CD4-positive, alpha-beta T cell treated with Interleukin-6 for 4 hours (primary cell): Measurements from ENCODE around the gene AADAT.
A peak's percentile ranks its signal among the peaks of the same experiment; 100 is the strongest.

ENCODE experiments used
- DNase-seq: peaks from one replicate; pipeline ENCODE4 v3.0.0-alpha.2; 2020; ENCODE audit warnings: mixed read lengths

Gene AADAT

DNA sequence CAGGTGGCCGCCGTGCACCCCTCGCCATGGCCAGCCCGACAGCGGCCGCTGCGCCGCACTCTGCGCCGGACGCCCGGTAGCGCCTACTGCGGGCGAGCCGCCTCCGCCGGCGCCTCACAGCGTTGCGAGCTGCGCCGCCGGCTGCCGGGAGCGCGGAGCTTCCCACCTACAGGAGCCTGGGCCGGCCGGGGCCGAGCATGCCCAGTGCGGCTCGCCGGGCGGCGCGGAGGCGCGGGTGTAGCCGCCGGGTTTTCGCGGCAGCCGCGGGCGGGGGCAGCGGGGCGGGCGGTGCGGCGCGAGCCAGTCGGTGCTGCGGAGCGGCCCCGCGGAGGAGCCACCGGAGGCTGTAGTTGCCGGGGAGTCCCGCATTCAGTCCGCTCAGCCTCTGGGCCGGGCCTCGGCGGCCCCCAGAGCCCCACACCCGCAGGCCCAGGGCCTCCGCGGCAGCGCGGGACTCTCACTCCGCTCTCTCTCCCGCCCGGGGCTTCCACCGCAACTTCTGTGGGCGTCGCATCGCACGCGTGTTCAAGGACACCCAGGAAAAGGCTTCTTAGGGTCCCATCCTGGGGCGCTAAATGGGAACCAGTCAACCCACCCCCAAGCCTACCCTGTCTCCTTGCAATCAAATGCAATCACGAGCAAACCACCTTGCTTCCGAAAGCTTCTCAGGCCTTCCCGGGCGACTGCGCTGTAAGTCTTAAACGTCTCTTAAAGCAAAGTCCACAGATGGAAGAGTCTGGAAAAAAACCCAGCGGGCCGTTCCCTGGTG is 63.3 kb downstream of the AADAT start, which contains the start of gene MFAP3L:
Gene MFAP3L, minus strand, starts transcription at position 143 of the 769 bp plus-strand sequence. CDS start 20,518 bp downstream, outside the sequence.
- DNase-seq = peak; percentile 85

DNA sequence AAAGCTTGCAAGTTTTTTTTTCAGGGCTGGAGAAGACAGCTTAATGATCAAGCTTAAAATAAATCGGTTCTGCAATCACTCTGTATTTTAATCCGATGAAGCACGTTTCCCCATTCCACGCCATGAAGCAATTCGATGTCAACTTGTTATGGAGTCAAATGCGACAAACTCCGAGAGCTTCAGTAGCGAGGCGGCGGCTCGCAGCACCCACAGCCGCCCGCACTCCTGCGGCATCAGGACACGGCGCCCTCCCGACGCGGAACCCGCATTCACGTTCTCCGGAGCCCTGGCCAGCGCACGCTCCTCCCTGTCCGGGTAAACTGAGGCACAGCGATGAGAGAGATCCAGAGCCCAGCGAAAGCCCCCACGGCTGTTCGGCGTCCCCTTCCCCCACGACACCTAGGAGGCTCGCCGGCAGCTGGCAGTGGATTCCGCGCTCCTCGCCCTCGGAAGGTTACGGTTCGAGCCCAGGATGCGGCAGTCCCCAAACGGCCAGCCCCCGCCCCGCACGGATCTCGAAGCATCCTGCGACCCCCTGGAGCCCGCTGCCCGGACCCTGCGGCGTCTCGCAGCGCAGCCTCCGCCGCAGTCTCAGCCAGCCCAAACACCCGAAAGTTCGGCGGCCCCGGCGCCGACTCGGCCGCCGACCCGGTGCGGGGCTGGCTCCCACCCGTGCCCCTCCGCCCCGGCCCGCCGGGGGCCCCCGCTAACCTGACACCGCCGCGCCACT is 64.1 kb downstream of the AADAT start:
- DNase-seq = peak; percentile 23

- no peak for DNase-seq
Observed at GRCh38 chr4:170022211-170022610, 67.5 kb downstream of the AADAT start.

DNA sequence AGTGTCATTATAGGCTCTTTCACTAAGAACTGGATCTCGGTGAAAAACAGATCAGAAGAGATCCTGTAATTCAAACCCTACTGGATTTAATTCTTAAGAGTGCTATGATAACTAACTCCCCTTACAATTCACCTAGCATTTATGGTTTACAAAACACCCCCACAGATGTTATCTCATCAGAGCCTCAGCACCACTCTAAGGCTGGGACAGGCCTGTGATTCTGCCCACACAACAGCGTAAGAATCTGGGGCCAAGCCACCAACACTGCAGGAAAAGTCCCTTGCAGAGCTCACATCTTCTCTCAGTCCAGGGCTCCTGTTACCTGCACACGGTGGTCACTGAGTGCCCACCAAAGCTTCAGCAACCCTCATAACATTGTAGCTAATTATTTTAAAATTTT is 72.5 kb downstream of the AADAT start:
- no peak for DNase-seq

DNA sequence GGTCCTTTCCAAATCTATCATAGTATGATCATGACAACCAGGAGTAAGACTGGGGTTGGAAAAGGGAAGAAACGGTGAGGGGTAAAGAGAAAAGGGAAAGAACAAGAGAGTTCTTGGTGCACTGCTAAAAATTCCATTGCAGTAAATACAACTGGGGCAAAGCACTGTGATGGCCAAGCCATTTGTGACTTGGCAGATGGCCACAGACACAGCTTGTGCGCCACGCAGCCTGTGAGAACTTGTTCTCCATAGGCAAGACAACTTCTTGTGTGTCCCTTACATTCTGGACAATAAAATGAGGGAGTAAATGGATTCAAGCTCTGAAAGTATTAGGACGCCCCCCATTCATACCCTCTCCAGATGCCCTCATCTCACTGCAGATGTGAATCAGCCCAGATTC is 74.5 kb downstream of the AADAT start:
- no peak for DNase-seq

DNA sequence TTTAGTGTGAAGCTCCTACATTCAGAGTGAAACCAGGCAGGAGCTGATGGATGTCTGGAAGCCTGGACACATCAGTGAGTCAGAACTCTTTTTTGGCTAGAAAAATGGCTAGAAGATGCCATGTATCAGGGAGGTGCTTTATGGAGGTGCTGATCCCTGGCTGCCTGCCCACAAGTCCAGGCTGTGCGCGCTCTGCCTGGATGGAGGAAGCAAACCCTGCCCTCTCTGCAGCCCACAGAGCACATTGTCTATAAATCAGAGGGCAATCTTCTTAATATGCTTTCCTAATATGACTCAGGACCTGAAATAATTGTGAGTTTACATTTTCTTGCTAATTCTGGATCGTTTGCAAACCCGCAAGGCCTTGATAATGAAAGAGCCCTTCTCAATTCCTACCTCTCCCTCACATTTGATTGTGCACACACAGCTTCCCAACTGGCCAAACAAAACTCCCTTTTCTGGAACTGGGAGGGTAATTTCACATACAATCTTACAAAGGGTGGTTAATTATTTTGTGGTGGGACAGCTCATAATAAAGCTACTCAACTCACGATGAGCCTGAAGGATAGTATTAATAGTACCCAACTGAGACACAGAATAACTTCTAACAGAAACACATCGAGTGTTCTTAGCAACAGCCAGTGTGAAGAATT is 75.3 kb downstream of the AADAT start:
- DNase-seq = no peak

DNA sequence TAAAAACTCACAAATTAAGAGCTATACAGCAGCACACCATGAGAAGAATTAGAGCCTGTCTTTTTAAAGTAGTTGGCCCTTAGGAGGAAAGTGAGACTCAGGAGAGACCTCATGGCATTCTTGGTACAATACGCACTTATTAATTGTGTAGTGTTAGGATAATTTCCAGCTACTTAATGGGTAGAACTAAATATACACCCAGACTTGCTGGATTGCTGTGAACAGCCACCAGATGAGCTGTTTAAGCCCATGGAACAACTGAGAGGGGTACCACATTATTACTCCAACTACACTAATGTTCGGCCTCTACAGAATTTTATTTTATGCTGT is 77.2 kb downstream of the AADAT start:
- no peak for DNase-seq

- DNase-seq = no peak
Observed at GRCh38 chr4:170011921-170012628, 77.7 kb downstream of the AADAT start.
